GM19463 (cell line): ENCODE data around the gene PIAS4.

ENCODE experiments used
- ATAC-seq: cut with Tn5 transposase; IDR thresholded peaks from one replicate; pipeline ENCODE4 v1.9.1; 2021; ENCODE audit warnings: mild to moderate bottlenecking, moderate library complexity; ENCODE audit not compliant: unreplicated experiment

PIAS4 gene

DNA sequence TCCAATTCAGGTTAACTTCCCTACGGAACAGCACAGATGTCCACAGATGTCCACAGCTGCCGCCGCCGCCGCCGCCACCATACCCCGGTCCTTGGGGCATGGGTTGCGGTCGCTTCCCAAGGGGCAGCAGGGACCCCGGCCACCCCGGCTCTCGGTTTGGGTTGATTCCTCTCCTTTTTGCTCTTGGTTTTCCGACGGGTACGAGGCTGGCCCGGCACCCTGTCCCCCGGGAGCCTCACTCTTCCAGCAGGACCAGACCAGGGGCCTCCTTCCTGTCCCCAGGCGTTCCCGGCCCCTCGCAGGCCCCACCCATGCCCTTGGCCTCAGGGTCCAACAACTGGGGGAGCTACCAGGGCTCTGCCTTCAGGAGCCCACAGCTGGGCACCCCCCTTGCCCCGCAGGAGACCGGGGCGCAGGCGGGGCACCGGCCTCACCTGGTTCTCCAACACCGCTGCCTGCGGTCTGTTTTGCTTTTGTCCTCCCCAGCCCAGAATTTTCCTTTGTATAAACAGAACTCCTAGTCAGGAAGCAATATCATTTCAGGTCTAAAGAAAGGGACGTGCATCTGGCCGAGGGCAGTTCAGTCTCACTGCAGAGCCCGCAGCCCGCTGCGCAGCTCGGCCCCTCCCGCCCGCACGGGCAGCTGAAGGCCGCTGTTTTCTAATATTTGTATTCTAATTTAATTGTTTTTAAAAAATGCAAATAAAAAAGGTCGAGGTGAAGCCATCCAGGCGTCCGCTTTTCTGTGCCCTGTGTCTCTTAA lies 31.3 kb downstream of the PIAS4 start:
- ATAC-seq: no peak

- no peak for ATAC-seq
Measured at GRCh38 chr19:4042064-4042730, 34.7 kb downstream of the PIAS4 start.

- no peak for ATAC-seq
Measured at GRCh38 chr19:4042731-4043082, 35.2 kb downstream of the PIAS4 start.

- ATAC-seq: no peak
Measured at GRCh38 chr19:4043401-4043800, 35.9 kb downstream of the PIAS4 start.

DNA sequence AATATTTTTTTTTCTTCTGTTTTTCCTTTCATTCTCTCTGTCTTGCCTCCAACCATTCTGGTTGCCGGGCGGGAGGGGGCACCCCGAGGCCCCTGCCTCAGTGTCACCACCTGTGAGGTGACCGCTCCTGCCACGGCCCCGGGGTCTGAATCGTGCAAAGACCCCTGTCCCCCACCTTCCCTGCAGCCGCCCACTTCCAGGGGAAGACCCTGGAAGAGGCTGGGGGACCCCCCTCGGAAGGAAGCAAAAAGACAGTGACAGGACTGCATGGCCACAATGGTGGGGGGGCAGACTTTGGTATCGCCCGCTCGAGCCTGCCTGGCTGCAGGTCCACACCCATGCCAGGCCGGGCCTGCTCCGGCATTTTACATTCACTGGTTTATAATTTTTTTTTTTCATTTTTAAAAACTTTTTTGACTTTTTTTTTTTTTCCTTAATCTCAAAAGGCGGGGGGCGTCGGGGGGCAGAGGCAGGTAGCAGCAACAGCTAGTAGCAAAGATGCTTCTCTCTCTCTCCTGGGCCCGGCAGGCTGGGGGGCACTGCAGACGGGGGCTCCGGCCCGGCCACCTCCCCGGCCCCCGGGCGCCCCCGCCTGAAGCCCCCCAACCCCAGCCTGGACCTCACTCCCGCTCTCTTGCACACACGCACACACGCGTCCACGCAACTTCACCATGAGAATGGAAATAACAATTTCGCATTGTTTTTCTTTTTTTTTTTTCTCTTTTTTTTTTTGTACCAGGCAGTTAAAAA lies 36.6 kb downstream of the PIAS4 start:
- no peak for ATAC-seq

- no peak for ATAC-seq
Measured at GRCh38 chr19:4044990-4045465, 37.5 kb downstream of the PIAS4 start.

GRCh38 chr19:4045597-4046361 lies 38.2 kb downstream of the PIAS4 start:
- no peak for ATAC-seq

- no peak for ATAC-seq
Measured at GRCh38 chr19:4046362-4046691, 38.8 kb downstream of the PIAS4 start.

DNA sequence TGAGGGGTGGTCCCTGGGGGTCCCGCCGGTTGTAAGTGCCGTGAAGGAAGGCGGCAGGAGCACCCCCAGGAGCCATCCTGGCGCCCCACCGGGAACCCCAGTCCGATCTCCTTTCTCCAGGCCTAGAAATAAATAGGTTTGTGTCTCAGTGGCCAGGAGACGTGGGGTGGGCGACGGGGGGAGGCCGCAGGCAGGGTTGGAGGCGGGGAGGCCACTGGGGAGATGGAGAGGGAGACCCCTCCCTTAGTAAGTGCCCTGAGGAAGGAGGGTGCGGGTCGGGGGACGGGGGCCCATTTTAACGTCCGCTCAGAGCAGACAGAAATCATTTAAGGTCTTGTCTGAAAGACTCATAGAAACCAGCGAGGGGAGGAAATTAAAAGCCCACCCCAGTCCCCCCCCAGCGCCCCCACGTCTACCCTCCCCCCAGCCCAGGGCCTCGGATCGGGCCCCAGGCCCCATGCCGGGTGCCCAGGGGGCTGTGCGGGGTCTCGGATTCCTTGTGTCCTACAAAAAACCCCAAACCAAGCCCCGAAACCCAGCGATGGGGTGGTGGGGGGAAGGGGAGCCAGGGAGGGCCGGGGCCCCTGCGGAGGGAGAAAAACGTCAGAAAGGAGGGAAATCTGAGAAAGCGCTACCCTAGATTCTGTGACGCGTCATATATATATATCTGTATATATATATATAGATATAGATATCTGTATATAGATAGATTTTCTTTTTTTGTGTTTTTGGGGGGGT lies 39.6 kb downstream of the PIAS4 start:
- ATAC-seq: no peak

DNA sequence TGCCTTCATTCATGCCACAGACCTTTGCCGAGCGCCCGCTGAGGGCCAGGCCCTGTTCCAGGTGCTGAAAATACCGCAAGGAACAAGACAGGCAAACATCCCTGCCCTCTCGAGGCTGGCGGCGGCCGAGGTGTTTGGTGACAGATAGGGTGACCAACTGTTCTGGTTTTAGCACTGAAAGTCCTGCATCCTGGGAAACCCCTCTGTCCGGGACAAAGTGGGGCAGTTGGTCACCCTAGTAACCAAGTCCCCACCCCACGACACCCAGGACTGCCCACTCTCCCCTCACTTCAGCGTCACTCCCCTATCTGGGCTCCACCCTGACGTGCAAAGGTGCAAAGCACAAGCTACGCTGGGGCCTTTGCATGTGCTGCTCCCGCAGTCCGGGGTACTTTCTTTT lies 41.9 kb downstream of the PIAS4 start:
- ATAC-seq: no peak

GRCh38 chr19:4051175-4052101 lies 43.9 kb downstream of the PIAS4 start:
- no peak for ATAC-seq

GRCh38 chr19:4052114-4052992 lies 44.8 kb downstream of the PIAS4 start:
- ATAC-seq: no peak

DNA sequence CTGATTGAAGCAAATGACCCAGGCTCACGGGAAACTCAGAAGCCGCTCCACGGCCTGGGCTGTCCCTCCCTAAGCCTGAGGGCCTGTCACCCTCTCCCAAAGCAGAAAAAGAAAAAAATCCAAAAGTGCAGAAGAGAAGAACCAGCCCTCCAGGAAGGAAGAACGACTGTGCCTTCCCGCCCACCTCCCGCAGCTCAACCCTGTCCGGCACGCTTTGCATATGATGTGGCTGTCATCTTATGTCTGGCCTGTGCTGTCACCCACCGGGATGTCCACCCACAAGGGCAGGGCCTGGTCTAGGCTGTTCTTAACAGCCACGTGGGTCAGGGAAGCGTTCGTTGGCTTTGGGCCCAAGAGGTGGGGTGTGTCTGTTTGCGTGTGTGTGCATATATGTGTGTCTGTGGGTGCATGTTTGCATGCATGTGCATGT lies 45.5 kb downstream of the PIAS4 start:
- no peak for ATAC-seq

DNA sequence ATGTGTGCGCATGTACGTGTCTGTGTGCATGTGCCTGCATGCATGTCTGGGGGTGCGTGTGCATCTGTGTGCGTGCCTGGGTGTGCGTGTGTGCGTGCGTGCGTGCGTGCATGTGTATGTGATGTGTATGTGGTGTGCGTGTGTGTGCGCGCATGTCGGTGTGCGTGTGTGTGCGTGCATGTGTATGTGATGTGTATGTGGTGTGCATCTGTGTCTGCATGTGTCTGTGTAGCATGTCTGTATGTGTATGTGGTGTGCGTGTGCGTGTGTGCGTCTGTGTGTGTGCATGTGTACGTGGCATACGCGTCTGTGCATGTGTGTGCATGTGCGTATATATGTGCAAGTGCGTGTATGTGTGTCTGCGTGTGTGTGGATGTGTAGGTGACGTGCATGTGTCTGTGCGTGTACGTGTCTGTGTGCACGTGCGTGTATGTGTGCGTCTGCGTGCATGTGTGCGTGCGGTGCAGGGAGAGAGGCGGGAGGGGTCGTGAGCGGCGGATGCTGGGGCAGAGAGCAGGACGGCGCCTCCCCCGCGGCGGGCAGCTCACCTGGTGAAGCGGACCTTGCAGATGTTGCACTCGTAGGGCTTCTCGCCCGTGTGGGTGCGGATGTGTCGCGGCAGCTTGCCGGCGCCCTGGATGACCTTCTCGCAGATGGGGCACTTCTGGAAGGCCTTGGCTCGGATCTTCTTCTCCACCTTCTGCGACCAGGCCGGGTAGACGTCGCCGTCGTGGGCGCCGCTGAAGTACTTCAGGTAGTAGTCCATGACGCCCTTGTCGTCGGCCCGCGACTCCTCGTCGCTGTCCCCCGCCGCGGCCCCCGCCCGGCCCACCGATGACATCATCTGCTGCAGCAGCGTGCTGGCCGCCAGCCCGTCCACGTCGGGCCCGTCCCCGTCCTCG lies 46.1 kb downstream of the PIAS4 start:
- ATAC-seq: no peak

GRCh38 chr19:4054441-4055208 lies 47.1 kb downstream of the PIAS4 start:
- ATAC-seq: no peak

DNA sequence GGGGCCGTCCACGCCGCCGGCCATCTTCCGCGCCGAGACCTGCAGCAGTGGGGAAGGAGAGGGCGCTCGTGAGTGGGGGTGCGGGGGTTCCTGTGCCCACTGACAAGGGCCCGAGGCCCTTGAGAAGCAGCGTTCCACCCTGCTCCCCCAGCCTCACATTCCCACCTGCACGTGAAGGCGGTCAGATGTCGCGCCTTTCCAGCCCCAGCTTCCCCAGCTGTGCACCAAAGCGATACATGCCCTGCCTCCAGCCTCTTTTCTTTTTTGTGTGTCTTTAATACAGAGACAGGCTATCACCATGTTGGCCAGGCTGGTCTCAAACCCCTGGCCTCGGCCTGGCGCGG lies 47.6 kb downstream of the PIAS4 start:
- no peak for ATAC-seq
